ENCODE results near the gene GLDN.
A peak's percentile ranks its signal among the peaks of the same experiment; 100 is the strongest.

Gene GLDN

DNA sequence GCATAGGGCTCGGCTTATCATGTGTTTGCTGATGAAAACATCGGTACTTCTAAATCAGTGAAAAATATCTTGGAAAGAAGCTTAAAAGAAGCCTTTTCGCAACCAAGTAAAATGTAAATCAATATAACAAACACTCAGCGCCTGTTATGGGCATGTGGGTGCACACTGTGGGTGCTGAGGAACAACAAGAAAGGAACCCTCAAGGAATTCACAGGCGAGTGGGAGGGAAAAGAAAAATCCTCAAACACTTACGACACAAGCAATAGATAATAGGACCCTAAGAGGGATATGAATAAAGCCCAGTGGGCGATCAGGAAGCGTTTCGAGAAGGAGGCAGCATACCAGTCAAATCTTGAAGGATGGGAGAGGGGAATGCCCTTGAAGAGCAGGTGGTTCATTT lies 21.9 kb downstream of the GLDN start:
- DNase-seq, result no peak

DNA sequence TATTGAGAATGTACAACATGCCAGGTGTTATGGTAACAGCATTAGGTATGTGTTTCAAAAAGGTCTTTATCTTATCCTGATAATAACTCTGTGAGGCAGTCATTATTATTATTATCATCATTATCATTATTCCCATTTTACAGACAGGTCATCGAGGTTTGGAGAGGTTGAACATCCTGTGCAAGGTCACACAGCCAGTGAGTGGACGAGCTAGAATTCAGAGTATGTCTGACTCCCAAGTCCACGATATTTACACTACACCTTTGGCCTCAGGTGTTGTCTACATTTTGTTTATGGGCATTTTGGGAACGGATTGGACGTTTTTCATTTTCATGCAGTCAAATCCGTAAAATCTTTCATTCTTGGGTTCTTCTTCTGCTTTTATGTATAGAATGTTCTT lies 24.0 kb downstream of the GLDN start:
- DNase-seq, result no peak

DNA sequence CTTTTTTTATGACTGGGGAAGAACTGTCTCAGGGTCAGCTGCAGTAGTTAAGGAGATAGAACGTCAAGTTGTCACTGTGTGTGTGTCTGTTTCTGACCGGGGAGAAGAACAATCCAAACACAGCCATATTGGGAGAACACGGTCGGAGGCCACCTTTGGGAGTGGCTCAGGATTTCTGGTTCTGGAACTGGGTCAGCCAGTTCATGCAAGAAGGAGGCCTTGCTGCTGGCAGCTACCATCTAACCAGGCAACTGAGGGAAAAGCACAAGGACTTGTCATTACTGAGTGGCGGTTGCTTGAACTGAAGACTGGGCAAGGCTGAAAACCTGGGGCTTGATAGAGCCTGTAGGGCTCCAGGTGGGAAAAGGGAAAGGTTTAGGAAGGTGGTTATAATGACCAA lies 24.6 kb downstream of the GLDN start:
- no peak for DNase-seq

DNA sequence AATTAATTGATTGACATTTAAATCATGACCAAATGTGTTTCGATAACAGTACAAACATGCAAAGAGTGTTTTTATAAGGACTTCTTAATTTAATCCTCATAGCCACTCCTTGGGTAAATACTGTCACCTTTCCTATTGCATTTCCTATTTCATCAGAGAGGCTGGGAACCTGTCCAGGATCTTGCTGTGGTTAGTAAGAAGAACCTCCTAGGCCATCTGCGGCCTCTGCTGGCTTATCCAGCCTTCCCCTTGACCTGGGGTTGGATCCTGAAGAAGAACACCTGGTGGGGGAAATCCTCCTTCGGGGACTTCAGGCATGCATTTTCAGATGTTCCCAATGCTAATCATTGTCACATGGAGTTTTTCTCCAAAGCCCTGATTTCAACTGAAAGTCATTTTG lies 25.5 kb downstream of the GLDN start:
- DNase-seq, result peak; percentile 32 to 33

DNA sequence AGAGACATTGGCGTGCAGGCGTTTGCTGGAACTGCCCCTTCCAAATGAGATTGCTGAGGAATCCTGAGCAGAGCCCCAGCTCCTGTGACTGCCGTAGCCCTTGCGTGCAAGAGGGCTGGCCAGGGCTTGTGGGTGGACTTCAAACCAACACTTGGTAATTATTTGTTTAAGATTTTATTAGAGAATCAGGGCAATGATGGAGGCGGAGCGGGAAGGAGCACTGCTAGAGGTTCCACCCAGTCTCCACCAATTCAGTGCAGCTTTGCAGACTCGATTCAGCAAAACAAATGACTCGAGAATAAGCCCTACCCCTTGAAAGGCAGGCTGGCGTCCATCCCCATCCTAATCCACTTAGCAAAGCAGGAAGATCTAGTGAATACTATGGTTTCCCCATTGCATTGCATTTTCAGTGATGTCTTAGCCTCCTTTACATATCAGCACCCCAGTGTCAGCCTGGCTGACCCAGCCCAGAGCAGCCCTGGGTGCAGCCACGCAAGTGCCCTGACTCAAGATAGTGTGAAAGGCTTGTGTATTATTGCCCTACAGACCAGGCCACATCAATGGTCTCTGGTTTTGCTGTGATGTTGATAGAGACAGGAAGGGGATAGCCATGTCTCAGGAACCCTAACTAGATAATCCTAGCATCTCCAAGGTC lies 26.0 kb downstream of the GLDN start:
- DNase-seq, result no peak

DNA sequence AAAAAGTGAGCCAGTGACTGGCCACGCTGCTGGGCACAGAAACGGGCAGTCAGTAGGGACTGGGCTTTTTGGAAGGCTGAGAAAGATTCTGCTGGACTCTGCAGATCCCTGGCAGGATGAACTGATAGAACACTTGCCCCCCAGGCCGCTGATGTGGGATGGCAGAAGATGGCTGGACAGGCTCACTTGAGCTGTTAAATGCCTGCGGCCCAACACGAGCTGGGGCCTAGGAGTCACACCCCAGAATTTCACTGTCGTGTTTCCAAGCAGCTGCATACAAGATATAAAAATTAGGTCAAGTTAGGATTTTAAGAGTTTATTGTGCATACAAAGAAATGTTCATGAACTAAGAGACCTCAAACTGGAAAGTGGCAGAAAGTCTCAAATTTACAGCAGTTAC lies 26.9 kb downstream of the GLDN start:
- no peak for DNase-seq

DNA sequence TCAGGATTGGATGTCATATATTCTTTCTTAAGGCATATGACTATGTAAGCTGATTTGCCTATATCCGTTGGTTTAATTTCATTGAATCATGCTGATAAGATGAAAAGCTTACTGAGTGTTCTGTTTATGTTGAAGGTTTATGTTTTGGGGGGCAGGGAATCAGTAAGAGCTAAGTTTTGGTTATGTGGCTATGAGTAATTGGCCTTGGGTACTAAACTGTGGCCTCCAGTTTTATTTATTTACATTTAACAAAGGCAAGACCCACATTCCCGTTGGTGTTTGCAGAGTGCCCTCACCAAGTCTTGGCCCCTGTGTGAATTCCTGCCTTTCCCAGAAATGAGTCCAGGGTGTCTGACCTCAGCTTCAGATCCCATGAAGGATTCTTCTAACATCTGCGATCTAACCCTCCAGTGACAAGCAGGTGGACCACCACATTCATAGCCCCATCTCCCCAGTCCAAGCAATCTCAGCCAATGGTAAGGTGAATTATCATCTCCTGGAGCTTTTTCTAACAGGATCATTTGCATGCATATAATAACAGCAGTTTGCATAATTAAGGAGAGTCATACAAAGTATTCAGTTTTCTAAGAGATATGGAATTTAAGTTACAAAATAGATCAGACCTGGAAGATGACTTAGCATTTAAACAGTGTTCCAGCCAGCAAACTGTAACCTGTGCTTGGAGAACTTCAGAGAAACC lies 27.4 kb downstream of the GLDN start:
- DNase-seq, result no peak

DNA sequence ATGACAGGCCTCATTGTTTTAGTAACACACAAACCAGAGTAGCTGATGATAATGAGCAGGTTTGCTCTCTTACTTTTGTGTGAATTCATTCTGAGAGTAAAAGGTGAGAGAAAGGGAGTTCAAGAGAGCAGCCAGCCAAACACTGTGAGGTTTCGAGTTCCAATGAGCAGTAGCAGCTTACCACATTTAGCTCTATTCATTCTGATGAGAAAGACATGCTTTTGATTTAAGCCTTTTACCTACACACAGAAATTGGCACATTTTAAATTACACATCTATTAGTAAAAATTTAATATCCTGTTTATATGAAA lies 28.0 kb downstream of the GLDN start:
- DNase-seq, result no peak

DNA sequence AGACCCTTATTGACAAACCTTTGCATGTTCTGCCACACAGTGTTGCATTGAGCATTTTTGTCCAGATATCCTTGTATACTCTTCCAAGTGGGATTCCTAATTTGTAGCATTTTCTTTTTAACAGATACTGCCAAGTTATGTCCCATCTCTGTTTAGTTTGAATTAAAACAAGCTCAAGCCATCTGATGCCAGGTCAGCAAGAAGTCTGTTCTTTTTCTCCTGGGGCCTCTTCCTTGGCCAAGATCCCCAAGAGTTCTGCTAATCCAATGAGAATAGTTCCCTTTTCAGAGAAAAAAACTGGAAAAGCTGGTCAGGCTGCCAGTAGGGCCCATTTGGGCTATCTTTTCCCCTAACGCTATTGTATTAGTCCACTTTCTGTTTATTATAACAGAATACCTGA lies 29.8 kb downstream of the GLDN start:
- DNase-seq, result no peak

DNA sequence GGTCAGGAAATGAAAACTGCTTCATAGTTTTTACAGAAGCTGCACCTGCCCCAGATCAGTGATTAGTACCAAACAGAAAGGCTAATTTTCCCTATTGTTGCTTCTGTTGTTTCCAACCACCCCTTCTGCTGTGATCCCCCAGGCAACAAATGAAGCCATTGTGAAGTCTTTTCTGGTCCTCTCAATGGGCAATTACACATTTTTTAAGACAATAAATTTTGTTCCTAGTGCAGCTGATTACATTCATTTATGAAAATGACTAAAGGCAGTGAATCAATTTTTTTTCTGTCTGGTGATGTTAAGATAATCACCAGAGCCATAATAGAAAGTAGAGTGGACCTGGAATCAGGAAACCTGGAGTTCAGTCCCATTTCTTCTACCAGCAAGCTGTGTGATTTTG lies 32.7 kb downstream of the GLDN start:
- no peak for DNase-seq

DNA sequence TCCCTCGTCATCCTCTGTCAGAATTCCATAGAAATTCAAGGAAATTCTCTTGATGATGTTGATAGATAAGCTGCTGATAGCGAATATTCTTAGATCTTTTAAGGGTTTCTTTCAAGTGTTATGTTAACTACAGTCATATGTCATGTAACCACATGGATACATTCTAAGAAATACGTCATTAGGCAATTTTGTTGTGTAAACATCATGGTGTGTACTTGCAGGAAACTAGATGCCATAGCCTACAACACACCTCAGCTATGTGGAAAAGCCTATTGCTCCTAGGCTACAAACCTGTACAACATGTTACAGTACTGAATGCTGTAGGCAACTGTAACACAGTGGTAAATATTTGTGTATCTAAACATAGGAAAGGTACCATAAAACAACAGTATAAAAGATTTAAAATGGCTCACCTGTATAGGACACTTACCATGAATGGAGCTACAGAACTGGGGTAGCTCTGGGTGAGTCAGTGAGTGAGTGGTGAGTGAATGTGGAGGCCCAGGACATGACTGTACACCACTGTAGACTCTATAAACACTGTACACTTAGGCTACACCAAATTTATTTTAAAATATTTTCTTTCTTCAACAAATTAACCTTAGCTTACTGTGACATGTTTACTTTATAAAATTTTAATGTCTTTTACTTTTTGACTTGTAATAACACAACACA lies 34.6 kb downstream of the GLDN start:
- no peak for DNase-seq

DNA sequence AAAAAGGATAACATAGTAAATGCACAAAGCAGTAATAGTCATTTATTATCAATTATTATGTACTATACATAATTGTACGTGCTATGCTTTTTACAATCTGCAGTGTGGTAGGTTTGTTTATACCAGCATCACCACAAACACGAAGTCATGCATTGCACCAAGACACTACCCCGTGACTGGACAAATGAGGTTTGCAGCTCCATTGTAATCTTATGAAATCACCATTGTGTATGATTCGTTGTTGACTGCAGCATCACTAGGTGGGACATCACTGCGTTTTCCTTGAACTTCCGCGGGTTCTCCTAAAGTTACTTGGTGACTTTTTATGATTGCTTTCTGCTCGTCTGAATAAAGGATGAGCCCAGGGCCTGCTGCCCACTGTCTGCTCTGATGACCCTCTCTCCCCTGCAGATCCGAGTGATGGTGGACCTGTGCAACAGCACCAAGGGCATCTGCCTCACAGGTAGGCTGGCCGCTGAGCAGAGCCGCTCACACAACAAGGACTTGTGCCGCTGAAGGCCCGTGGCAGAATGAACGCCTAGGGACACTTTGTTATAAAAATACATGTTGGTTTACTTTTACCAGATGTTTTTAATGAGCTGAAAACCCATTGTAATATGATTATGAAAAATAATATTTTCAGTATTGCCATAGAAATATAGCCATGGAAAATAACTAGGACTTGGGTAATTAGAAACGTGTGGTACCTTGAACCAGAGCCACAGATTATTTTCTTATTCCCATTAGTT lies 35.8 kb downstream of the GLDN start:
- no peak for DNase-seq

DNA sequence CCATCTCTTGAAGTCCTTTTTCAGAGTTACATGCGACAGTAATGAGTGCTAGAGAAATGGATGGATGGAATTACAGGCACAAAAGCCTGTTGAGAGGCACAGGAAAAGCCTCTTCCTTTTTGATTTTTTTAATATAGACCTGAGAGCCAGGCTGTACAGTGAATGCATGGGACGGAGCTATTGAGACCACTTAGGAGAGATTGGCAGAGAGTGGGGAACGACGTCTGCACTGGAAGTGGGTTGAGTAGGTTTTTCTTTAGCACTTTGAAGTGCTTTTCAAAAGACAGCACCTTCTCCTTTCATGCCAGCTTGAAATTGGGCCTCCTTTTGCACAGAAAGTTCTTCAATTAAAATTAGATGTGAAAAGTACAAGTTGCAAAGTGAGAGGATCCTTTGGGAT lies 37.0 kb downstream of the GLDN start:
- DNase-seq, result no peak

DNA sequence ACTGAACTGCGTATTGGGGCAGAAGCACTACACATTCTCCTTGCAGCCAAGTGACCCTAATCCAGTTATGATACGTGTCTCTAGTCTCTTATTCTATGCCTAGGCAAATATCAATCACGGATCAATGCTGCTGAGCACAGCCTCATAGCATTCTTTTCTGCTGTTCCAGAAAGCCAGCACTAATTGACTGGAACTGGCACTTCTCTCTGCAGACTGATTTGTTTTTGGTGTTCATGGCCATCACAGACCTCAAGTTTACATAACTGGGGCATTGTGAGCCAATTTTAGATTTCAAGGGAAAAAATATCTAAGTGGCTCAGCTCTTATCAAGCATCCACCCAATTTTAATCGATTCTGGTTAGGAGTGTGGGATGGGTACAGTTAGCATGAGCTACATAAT lies 37.9 kb downstream of the GLDN start:
- no peak for DNase-seq

DNA sequence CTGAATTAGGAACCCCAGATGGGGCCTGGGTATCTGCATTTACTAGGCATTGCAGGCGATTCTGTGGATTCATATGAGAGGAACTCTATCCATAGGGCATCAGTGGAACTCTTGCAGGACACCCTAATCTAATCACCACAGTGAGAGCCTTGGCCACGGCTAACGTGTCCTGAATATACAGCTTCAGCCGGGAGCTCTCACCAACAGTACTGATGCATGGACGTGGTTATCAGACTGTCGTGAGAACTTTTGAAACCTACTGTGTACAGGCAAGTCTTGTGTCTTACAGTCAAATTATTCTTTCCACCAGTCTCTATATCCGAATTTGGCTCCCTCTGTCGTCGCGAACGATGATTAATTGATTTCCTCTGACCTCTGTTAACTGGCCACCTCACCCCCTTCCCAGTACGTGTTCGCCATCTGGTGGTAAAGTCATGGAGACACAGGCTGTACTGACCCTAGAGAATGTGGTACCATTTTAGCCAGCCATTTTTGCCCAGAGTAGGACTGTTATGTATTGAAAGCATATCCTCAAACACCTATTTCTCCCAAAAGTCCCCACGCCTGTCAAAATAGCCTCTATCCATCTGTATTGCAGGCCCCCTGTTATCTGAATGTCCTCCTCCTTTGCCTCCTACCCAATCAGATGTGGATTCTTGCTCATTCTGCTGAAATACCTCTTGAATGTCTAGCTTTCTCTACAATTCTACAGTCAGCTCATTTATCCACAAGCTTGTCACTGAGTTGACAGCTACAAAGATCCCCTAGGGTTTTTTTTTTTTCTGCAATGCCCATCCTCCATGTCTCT lies 39.7 kb downstream of the GLDN start:
- peak; percentile 71 to 85 for DNase-seq

DNA sequence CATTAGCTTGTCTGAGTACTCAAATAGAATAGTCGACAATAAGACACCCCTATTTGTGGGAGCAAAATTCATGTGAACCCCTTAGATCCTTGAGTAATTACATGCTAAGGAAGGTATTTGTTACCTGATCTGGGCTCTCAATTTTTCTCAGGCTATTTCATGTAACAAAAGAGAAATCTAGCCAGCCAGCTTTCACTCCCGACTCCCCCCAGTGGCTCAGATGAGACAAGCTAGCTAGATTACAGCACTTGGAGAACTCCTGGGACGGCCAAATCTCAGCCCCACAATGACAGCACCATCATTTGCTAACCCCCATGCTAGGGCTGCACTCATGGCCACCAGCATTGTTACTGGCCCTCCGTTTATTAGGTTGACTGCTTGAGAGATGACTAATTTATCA lies 41.3 kb downstream of the GLDN start:
- peak; percentile 40 to 52 for DNase-seq

DNA sequence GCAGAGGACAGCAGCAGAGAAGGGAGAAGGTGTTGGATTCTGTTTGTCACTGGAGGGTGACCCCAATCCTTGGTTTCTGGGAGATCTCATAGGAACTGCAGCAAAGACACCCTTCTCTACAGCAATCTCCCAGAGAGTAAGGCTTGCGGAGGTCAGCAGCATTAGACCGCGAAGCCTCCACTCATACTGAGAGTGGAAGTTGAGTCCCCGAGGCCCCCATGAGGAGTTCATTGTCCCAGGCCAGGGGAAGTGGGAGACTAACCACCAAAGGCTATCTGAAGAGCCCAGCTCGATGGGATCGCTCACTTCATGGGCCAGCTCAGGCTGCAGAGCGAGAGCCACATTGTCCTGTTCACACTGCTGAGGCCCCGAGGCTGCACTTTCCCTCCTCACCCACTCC lies 44.6 kb downstream of the GLDN start:
- DNase-seq, result no peak

DNA sequence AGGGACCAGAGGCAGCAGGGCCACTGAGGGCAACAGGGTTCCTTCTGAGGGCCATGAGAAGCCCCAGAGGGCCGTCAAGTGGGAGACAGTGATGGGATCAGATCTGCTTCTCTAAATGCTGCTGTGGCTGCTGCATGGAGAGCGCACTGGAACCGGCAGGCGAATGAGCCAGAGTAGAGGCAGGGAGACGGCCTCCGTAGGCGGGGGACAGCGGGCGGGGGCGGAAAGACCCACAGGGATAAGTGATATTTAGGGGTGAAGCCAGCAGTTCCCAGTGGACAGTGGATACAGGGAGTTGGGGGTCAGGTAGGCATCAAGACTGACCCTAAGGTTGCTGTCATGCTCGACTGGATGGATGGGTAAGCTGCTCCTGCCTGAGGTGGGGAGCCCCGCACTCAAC lies 45.0 kb downstream of the GLDN start:
- no peak for DNase-seq

DNA sequence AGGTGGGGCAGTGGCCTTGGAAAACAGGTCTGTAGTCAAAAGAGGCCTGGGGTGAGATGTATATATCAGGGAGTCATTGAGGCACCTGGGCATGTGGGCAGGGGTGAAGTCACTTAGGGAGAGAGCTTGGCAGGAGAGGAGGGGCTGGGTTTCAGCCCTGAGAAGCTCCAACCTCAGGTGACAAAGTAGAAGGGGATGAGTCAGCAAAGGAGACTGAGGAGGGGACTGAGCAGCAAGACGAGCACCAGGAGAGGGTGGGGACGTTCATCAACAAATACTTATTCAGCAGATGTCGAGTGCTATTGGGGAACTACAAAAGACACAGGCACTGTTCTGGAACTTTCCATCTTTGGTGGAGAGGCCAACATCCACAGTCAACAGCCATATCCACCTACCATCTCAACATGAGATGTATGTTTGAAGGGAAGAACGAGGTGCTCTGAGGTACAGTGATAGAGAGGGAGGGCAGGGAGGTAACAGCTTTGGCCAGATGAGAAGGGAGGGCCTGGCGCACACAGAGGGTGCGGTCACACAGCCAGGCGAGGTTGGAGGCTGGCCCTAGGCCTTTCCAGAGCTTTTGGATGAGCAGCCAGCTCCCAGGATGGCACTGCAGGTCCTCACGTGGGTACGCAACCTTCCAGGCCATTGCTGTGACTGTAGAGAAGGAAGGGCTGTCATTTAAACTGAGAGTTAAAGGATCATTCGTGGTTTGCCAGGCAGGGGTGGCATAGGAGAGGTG lies 45.7 kb downstream of the GLDN start:
- DNase-seq, result no peak

DNA sequence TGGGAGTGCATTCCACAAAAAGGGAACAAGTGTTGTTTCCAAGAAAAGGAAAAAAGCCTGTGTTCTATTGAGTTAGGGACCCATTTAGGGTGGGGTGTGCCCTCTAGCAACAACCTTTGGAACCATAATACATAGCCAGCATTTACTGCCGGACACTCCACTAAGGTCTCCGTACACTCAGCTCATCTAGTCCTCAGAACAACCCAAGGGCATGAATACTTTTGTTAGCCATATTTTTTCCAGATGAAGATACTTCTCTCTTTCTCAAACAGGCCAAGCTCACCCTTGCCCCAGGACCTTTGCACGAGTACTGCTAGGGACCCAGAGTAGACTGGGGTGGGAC lies 46.2 kb downstream of the GLDN start:
- no peak for DNase-seq

DNA sequence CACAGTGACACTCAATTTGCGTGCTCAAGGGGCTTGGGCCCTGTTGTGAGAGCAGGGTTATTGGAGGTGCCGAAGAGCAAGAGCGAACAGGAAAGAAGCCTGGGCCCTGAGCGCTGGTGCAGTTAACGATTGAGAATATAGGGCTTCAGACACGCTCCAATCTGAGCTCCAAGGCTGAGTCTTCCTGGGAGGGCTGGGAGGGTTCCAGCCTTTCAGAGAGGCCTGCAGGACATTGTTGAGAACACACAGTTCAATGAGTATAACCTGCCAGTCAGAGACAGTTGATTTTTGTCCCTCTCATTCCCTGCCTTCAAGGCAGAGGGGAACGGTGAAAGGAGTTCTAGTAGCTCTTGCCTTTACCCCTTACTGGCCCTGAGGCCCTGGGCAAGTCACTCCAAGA lies 47.3 kb downstream of the GLDN start:
- no peak for DNase-seq

DNA sequence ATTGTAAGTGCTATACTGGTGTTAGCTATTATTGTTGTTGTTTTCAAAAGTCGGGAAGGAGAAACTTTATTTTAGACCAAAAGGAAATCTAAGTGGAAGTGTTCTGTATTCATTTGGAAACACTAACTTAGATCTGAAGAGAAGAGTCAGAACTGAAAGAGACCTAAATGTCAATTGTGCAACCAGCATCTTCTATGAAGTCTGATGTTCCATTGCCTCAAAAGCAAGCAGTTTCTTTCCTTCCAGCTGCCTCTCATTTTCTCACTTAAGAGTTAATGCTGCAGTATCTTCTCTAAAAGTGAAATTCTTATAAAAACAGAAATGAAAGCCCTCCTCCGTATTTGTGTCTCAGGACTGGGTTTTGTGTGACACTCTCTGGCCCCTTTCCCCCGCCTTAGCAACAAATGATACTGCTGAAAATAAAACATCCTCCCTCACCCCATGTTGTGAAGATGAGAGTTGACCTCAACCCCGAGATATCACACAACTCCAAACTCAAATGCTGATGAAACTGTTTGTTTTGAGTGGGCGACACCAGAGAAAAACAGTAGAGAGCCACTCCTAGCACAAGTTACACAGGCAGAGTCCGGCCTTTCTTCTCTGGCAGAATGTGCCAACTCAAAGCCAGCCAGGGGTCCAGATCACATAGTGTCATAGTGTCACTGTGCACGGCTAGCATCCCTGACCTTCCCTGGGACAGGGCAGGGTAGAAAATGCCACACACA lies 48.9 kb downstream of the GLDN start:
- DNase-seq, result peak; percentile 2 to 4
